ENCODE results near the gene PPM1L.
A peak's percentile ranks its signal among the peaks of the same experiment; 100 is the strongest.

Gene PPM1L

DNA sequence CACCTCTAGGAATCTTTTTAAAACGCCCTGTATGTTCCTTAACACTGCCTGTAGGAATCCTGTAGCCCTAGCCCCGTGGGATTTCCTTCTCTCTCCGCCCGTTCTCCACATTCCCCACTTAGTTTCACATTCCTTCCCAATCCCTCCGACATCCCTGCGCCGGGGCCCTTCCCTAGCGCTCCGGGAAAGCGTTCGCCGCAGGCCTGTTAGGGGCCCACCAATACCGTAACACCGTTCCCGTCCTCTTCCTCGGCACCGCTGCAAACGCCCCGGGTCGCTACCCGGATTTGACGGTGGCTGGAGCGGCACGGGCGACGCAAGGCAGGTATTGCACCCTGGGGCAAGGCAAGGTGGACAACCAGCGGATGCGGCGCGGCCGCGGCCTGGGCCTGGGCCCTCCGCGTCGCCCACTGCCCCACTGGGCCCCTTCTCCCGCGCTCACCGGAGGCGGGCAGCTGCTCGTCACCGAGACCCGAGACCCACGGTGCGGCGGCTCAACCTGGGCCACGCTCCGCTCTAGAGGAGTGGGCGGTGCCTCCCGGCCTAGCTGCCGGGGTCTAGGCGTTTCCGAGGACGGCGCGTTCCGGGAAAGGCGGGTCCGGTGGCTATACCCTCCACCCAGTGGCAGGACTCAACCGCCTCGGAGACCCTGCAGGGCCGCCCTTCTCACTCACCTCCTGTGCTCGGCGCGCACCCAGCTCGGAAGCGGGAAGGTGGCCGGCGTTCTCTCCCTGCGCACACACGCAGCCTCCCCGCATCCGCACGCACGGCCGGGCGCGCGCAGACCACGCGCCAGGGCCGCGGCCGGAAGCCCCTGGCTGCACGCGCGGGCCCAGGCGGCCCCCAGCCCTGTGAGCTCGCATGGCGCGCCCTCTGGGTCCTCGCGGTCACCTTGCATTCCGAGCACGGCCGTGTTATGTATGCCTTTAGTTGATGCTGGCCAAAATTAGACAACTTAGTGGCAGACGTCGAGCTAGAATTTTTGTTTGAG, 348.8 kb downstream of the PPM1L start, which contains the start of gene B3GALNT1:
B3GALNT1 (minus strand) TSS at position 789 of the 991 bp plus-strand sequence. CDS start 18,595 bp downstream, outside the sequence.
- TF ChIP-seq POLR2A (IDR thresholded peaks at IDR 0.05; ENCODE audit: low read length) (no peak), GATA1 (IDR thresholded peaks at IDR 0.05; ENCODE audit: low read depth, low read length) (no peak)
- peak; percentile 64 to 77 for DNase-seq

DNA sequence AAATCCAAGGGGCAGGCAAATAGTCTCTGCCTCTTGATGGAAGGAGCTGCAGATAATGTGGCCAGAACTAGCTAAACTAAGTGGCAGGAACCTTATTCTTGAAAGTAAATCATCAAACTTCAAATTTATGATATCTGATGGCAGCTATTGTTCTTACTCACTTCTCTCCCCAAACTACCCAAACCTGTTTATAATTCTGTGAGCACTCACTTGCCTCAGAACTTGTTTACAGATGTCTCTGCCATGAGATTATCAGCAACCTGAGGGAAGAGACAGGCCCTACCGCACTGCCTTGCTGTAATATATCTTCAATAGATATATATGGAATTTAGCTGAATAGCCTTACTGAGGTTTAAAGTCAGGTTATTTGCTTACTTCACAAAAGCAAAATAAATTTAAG, 351.3 kb downstream of the PPM1L start:
- DNase-seq = no peak
- TF ChIP-seq POLR2A (IDR thresholded peaks at IDR 0.05; ENCODE audit: low read length) = no peak

- TF ChIP-seq GATA1 (IDR thresholded peaks at IDR 0.05; ENCODE audit: low read depth, low read length) = no peak
- TF ChIP-seq POLR2A (IDR thresholded peaks at IDR 0.05; ENCODE audit: low read length) = no peak
- peak in 1 of 2 experiments; percentile 2 for DNase-seq
Measured at GRCh38 chr3:161108840-161109239, 352.8 kb downstream of the PPM1L start.

DNA sequence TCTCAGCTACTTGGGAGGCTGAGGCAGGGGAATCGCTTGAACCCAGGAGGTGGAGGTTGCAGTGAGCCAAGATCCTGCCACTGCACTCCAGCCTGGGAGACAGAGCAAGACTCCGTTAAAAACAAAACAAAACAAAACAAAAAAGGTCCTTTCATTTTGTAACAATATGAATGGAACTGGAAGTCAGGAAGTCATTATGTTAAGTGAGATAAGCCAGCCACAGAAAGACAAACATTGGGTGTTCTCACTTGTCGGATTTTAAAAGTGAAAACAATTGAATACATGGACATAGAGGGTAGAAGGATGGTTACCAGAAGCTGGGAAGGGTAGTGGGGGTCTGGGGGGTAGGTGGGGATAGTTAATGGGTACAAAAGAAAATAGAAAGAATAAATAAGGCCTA, 361.6 kb downstream of the PPM1L start:
- no peak for TF ChIP-seq GATA1 (IDR thresholded peaks at IDR 0.05; ENCODE audit: low read depth, low read length)
- no peak for TF ChIP-seq POLR2A (IDR thresholded peaks at IDR 0.05; ENCODE audit: low read length)
- no peak for DNase-seq

DNA sequence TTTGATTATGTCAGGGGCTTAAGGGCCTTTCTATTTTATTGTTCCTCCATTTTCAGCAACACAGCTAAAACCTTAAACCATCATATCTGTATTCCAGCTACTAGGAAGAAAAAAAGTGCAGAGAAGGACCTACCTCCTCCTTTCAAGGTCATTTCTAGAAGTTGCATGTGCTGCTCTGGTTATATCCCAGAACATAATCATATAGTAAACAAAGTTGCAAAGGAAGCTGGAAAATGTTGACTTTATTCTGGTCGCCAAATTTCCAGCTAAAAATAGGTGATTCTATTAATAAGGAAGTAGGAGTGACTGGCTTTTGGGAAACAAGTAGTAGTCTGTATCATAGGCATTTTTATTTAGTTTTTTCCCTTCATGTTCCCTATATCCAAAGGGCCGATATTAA, 370.5 kb downstream of the PPM1L start:
- TF ChIP-seq GATA1 (IDR thresholded peaks at IDR 0.05; ENCODE audit: low read depth, low read length) = no peak
- TF ChIP-seq POLR2A (IDR thresholded peaks at IDR 0.05; ENCODE audit: low read length) = no peak
- DNase-seq = no peak

All from erythroblast (primary cell).